Measurements from ENCODE around the gene KIF20A.

DNA sequence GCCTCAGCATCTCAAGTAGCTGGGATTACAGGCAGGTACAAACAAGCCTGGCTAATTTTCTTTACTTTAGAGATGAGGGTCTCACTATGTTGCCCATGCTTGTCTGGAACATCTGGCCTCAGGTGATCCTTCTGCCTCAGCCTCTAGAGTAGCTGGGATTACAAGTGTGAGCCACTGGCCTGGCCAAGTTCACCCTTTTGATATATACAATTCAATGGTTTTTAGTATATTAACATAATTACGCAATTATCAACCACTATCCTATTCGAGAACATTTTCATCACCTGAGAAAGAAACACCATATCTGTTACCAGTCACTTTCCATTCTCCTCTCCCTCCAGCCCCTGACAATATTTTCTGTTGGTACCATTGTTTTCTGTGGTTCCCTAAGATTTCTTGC, 37.9 kb downstream of the KIF20A start:
- no peak for TF ChIP-seq EZH2 (IDR thresholded peaks at IDR 0.05; ENCODE audit: borderline replicate concordance, low read depth, low read length, poor library complexity, severe bottlenecking)
- TF ChIP-seq, protein P1, sequence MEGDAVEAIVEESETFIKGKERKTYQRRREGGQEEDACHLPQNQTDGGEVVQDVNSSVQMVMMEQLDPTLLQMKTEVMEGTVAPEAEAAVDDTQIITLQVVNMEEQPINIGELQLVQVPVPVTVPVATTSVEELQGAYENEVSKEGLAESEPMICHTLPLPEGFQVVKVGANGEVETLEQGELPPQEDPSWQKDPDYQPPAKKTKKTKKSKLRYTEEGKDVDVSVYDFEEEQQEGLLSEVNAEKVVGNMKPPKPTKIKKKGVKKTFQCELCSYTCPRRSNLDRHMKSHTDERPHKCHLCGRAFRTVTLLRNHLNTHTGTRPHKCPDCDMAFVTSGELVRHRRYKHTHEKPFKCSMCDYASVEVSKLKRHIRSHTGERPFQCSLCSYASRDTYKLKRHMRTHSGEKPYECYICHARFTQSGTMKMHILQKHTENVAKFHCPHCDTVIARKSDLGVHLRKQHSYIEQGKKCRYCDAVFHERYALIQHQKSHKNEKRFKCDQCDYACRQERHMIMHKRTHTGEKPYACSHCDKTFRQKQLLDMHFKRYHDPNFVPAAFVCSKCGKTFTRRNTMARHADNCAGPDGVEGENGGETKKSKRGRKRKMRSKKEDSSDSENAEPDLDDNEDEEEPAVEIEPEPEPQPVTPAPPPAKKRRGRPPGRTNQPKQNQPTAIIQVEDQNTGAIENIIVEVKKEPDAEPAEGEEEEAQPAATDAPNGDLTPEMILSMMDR (conservative IDR thresholded peaks at IDR 0.05; ENCODE audit: low read depth, low read length) = no peak

Measured in A673 (cell line).